Measurements from ENCODE around the gene ARHGAP23.
A peak's percentile ranks its signal among the peaks of the same experiment; 100 is the strongest.
"Not testable (repeated sequence)": the region's sequence is repeated elsewhere in the genome, so short reads cannot be mapped to it uniquely, and the experiment has no call there.

The ARHGAP23 gene

DNA sequence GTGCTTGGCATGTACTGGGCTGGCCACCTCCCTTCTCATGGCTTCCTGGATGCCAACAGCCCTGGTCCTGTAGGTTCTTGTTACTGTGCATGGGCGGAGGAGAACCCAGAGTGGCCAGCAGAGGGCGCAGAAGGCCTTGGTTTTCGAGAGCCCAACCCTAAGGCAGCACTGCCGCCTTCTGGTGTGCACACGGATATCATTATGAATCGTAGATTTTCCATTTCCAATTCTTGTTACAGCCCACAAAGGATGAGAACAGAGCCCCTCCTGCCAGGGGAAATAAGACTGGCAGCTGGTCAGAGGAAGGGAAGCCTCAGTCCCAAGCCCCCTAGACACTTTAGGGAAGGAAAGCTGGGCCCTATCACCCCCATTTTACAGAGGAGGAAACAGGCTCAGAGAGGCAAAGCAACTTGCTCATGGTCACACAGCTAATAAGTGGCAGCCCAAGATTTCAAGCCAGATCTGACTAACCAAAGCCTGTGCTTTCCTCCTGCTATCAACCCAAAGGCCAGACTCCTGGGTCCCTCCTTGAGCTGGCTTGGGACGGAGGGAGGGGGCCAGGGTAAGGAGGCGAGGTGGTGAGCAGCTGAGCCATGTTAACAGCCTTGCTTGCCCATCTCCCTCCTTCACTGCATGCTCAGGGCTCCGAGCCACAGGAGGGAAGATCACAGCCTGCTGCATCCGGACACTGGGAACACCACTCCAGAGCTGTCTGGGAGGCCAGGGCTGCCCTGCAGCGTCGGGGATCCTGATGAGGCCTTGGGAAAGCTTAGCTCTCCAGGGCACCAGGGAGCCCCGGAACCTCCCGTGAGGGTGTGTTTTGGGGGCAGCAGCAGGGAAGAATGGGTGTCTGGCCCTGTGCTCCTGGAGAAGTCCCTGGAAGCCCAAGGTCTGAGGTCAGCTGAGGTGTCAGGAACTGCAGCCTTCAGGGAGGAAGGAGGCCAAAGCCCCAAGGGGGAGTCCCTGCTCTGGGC lies 64.1 kb downstream of the ARHGAP23 start:
- DNase-seq = peak; percentile 89 to 94

DNA sequence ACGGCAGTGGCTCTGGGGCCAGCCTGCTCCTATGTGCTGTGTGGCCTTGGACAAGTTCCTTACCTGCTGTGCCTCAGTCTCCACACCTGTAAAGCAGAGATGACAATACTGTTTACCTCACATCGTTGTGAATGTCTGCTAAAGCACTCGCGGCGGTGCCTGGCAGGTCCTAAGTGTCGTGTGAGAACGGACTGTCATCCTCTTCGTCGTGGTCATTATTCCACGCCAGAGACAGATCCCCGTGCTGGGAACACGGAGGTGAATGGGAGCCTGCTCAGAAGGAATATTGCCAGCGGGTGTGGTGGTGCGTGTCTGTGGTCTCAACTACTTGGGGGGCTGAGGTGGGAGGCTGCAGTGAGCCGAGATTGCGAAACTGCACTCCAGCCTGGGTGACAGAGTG lies 65.9 kb downstream of the ARHGAP23 start:
- not testable (repeated sequence) for DNase-seq

DNA sequence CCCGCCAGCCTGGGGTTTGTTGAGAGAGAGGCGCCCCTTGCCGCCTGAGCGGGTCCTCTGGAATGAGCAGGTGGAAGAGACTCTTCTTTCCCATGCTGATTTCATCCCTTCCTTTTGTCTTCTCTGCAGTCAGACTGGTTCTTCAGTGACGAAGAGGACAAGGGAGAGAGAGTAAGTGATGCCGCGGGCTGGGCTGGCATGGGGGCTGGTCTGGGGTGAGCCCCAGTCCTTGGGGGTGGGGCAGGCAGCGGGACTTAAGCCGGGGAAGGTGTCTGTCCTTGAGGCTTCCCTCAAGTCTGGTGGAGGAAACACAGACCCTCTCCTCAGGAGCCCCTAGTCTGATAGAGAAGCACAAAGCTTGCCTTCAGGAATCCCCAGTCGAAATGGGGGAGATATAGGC lies 69.4 kb downstream of the ARHGAP23 start:
- DNase-seq = not testable (repeated sequence)

DNA sequence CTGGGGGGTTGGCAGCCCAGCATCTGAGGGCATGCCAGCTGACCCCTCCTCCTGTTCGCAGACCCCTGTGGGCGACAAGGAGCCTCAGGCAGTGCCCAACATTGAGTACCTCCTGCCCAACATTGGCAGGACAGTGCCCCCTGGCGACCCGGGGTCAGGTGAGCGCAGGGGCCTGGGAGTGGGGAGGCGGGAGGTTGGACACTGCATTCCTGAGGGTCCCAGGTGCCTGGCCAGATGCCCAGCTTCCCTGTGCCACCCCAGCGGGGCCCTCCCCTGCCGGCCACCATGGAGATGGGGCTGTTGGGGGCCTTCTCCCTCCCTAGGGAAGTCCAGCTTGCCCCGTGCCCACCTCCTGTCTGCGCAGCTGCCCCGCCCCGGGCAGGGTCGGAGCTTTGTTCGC lies 70.1 kb downstream of the ARHGAP23 start:
- DNase-seq = no peak

DNA sequence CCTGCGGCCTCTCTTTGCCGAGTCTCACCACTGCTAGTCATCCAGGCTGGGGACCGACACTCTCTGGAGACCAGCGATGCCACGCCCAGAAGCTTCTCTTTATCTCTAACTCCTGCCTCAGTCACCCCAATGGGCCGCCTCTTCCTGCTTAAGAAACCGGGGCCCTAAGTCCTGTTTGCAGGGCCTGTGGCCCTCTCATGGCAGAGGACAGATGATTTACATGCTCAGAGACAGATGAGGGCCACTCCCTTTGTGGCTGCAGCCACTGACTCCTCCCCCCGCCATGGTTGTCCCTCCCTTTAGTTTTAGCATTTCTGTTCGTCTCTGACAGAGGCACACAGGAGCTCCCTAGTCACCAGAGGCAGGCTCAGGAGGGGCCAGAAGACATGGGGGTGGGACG lies 71.0 kb downstream of the ARHGAP23 start:
- not testable (repeated sequence) for DNase-seq

More for the DNA sequence above, 70.1 kb downstream of the ARHGAP23 start:
- TF ChIP-seq POLR2A (IDR thresholded peaks at IDR 0.05; ENCODE audit: low read length) = no peak
- TF ChIP-seq GATA1 (IDR thresholded peaks at IDR 0.05; ENCODE audit: low read depth, low read length) = no peak

DNA sequence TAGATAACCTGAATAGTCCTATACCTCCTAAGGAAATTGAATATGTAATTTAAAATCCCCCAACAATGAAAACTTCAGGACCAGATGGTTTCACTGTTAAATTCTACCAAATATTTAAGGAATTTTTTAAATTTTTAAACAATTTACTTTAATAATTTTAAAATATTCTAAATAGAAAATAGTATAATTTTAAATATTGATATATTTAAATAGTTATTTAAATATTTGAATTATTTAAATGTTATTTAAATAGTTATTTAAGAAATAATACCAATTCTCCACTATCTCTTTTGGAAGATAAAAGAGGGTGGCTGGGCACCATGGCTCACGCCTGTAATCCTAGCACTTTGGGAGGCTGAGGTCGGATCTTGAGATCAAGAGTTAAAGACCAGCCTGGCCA lies 73.5 kb downstream of the ARHGAP23 start:
- DNase-seq = not testable (repeated sequence)

DNA sequence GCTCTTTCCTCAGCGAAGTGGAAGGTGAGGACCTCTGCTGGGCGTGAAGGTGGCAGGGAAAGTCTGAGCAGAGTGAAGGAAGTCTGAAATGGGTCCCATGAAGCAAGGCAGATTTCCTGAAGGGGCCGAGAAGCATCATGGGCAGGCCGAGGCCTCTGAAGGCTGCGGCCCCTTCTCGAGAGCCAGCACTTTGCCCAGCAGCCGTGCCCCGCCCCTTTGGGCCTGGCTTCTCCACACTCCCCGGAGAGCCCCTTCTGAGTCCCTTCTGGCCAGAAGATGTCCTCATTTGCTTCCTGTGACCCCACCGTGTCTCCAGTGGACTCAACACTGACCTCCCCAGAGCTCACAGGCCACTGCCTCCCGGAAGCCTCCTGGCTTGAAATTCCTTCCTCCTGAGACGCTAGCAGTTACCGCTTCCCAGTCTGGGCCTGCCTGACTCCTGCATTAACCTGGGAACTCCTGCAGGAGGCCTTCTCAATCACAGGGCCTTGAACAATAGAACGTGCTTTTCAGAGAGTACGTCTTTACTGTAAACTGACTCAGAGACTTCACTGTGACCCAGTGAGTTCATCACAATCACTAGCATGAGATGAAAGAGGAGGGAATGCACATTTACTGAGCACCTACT lies 75.1 kb downstream of the ARHGAP23 start:
- not testable (repeated sequence) for DNase-seq

DNA sequence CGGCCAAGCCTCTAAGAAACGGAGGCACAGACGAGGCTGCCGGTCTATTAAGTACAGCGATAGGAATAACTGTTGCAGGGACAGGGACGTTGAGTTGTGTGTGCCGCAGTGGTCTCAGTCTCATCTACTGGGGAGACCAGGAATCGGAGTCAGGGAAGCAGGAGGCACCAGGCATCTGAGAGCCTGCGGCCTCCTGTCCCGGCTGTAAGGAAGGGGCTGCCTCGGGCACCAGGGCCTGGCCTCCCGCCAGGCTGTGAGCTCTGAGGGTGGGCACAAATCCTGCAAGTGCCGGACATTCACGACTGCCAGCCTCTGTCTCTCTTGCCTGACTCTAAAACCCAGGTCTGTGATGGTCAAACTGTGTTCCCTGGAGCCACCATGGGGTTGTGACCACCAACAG lies 76.0 kb downstream of the ARHGAP23 start:
- no peak for DNase-seq

DNA sequence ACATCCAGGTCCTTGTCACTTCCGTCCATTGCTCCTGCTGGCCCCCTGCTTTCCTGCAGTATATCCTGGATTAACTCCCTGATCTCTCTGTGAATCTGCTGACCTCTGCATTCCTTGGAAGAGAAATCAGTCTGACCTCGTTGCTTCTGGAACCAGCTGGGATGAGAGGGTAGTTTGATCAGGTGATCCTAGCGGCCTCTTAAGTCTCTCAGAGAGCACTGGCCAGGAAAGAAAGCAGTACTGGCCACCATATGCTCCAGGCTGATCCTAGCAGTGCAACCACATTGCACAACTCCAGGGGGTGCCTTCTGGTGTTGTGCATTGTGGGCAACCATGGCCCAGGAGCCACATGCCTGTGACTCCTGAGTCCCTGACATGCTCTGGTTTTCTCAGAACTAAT lies 79.2 kb downstream of the ARHGAP23 start:
- no peak for DNase-seq

More for the DNA sequence above, 76.0 kb downstream of the ARHGAP23 start:
- TF ChIP-seq GATA1 (IDR thresholded peaks at IDR 0.05; ENCODE audit: low read depth, low read length) (no peak), POLR2A (IDR thresholded peaks at IDR 0.05; ENCODE audit: low read length) (no peak)

DNA sequence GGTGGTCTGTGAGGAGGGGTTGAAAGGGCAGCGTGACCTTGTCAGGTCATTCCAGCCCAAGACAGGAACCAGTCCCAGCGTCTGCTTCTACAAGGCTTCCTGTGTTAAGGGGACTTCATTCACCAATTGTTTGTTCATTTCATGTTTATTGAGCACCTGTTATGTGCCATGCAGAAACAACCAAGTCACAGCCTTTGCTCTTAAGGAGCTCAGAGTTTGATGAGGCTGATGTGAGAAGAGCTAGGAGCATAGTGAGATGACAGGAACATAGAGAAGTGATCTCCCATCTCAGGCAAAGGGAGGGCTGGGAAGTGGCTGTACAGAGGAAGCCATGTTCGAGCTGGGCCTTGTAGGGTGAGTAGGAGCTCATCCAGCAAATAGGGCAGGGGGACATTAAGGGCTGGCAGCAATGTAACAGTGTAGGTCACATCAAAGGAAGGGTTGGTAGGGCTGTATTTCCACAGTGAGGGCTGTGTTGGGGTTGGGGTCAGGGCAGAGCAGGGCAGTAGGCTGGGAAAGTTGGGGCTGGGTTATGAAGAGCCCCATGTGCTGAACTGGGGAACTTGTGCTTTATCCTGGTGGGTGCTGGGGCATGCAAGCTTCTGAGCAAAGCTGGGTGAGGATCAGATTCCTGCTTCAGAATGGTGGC lies 79.8 kb downstream of the ARHGAP23 start:
- peak in 1 of 2 experiments; percentile 20 for DNase-seq
- no peak for TF ChIP-seq POLR2A (IDR thresholded peaks at IDR 0.05; ENCODE audit: low read length)
- TF ChIP-seq GATA1 (IDR thresholded peaks at IDR 0.05; ENCODE audit: low read depth, low read length) = no peak

More for the DNA sequence above, 79.2 kb downstream of the ARHGAP23 start:
- TF ChIP-seq GATA1 (IDR thresholded peaks at IDR 0.05; ENCODE audit: low read depth, low read length) = no peak
- TF ChIP-seq POLR2A (IDR thresholded peaks at IDR 0.05; ENCODE audit: low read length) = no peak

DNA sequence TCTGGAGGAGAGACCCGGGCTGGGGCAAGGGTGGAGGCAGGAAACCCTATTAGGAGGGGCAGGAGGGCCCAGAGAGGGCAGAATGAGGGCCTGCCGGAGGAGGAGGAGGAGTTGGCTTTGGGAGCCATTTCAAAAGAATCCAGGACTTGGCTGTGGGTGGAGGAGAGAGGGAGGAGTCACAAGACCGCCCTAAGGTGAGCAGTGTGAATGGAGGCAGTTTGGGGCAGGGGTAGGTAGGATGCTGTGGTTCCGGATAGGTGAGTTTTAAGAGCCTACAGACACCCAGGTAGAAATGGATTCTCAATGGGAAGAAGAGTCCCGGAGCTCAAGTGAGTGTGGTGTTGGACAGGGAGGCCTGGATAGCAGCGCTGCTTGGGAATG lies 80.3 kb downstream of the ARHGAP23 start:
- no peak for DNase-seq

DNA sequence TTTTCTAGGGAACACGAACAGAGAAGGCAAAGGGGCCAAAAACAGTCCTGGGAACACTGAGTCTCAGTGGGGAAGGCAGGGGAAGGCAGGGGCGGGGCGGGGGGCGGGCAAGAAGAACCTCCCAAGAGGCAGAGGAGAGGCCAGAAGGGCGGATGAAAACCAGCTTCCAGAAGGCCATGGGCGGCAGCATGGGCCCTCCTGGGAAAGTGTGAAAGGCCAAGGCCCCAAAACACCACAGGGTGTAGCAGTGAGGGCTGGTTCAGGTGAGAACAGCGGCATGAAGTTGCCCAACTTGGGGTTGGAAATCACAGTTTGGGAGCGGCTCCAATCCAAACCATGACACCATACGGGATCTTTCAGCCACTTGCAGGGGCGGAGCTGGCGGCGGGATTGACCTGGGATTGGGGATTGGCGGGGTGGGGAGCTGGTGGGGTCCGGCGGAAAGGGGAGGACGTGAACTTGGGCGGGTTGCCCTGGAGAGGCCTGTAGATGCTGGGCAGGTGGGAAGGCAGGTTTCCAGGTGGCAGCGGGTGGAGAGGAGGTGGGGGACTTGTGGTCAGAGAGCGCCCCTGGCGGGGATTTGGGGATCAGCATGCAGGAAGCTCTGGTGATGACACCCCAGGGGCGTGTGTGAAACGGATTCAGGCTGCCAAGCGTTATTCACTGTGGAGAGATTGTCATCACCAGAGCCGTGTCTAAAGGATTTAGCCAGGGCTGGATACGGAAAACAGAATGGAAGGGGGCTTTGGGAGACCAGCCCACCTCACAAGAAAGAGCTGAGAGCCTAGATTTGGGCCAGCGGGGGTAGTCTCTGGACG lies 80.9 kb downstream of the ARHGAP23 start:
- DNase-seq = peak; percentile 89 to 95
- TF ChIP-seq GATA1 (IDR thresholded peaks at IDR 0.05; ENCODE audit: low read depth, low read length) = no peak
- no peak for TF ChIP-seq POLR2A (IDR thresholded peaks at IDR 0.05; ENCODE audit: low read length)

More for the DNA sequence above, 80.3 kb downstream of the ARHGAP23 start:
- TF ChIP-seq POLR2A (IDR thresholded peaks at IDR 0.05; ENCODE audit: low read length) = no peak
- TF ChIP-seq GATA1 (IDR thresholded peaks at IDR 0.05; ENCODE audit: low read depth, low read length) = no peak

DNA sequence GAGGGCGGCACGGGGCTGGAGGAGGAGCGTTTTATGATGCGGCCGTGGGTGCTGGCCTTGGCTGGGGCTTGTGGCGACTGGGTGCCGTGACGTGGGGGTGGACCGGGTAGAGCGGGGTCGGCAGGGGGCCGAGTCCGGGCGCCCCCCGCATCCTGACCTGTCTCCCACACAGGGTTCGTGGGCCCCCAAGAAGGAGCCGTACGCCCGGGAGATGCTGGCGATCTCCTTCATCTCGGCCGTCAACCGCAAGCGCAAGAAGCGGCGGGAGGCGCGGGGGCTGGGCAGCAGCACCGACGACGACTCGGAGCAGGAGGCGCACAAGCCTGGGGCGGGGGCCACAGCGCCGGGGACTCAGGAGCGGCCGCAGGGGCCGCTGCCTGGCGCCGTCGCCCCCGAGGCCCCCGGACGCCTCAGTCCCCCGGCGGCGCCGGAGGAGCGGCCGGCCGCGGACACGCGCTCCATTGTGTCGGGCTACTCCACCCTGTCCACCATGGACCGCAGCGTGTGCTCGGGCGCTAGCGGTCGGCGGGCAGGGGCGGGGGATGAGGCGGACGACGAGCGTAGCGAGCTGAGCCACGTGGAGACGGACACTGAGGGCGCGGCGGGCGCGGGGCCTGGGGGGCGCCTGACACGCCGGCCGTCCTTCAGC lies 81.6 kb downstream of the ARHGAP23 start:
- DNase-seq = peak in 1 of 2 experiments; percentile 44
- TF ChIP-seq GATA1 (IDR thresholded peaks at IDR 0.05; ENCODE audit: low read depth, low read length) = no peak
- no peak for TF ChIP-seq POLR2A (IDR thresholded peaks at IDR 0.05; ENCODE audit: low read length)

Data from erythroblast (primary cell).